Fibroblast of lung (primary cell): ENCODE data around the gene CFAP46.

Experiments used
- CTCF ChIP-seq, 2 donors: IDR thresholded peaks in 1 of 2; conservative IDR thresholded peaks in 1 of 2; 1 replicate in 1 of 2; 2 replicates in 1 of 2; pipeline ENCODE4 v1.5.1; 2011 to 2012; ENCODE audit warnings: low read length in 2 of 2, control low read depth in 1 of 2, inconsistent platforms in 1 of 2, low read depth in 1 of 2, mild to moderate bottlenecking in 1 of 2
- EZH2 ChIP-seq: IDR thresholded peaks from 2 replicates; pipeline ENCODE4 v1.5.1; 2012; ENCODE audit warnings: low read length, control low read depth, mild to moderate bottlenecking; ENCODE audit errors: missing control alignments

GRCh38 chr10:132907821-132908620, 34.3 kb downstream of the CFAP46 start:
- TF ChIP-seq EZH2 (no peak), CTCF (conservative IDR thresholded peaks at IDR 0.05 in 1 of 2, IDR thresholded peaks at IDR 0.05 in 1 of 2; ENCODE audit: low read depth in 1 of 2, low read length in 2 of 2) (no peak)
